Keratinocyte (primary cell): ENCODE measurements around the gene BANP. TPM values are rescaled to one million over a fixed set of nuclear protein-coding genes. Genes with fewer than 3 reads are reported as not detected.

ENCODE experiments used
- DNase-seq: peaks from one replicate; pipeline ENCODE4 v3.0.0-alpha.2; 2011; ENCODE audit warnings: low read depth, missing footprints, low spot score
- FAIRE-seq: peaks from 2 replicates; lab custom pipeline; 2011; peaks lifted over from hg19 to GRCh38; lab: Jason Lieb, UNC
- H2AFZ ChIP-seq: 2 replicates; pipeline ENCODE4 v1.6.0; 2012; ENCODE audit warnings: low read length, control low read depth, inconsistent platforms; ENCODE audit not compliant: control insufficient read depth
- H3K27ac ChIP-seq: 2 replicates; pipeline ENCODE4 v1.5.1; 2011; ENCODE audit warnings: low read length; ENCODE audit not compliant: control insufficient read depth, insufficient read depth
- H3K27me3 ChIP-seq: 3 replicates; pipeline ENCODE4 v1.6.0; 2011; ENCODE audit warnings: low read length; ENCODE audit not compliant: control insufficient read depth, insufficient read depth; ENCODE audit errors: extremely low read depth
- H3K36me3 ChIP-seq, 2 experiments: 2 replicates in 1 of 2; 3 replicates in 1 of 2; pipeline ENCODE4 v1.5.1; 2011; ENCODE audit warnings: low read length in 2 of 2, mild to moderate bottlenecking in 1 of 2; ENCODE audit not compliant: control insufficient read depth in 2 of 2, insufficient read depth in 2 of 2; ENCODE audit errors: extremely low read depth in 1 of 2
- H3K4me1 ChIP-seq: 3 replicates; pipeline ENCODE4 v1.5.1; 2011; ENCODE audit warnings: low read length; ENCODE audit not compliant: control insufficient read depth, insufficient read depth; ENCODE audit errors: extremely low read depth
- H3K4me2 ChIP-seq: 3 replicates; pipeline ENCODE4 v1.6.0; 2011; ENCODE audit warnings: low read depth, low read length; ENCODE audit not compliant: control insufficient read depth, insufficient read depth; ENCODE audit errors: extremely low read depth
- H3K4me3 ChIP-seq, 3 experiments: fragments of 200-600 bp in 1 of 3; sonication (generic) in 1 of 3; 2 replicates in 2 of 3; 3 replicates in 1 of 3; pipeline ENCODE4 v1.5.1; 2011 to 2016; ENCODE audit warnings: low read length in 3 of 3, mild to moderate bottlenecking in 3 of 3, control low read depth in 2 of 3, inconsistent platforms in 1 of 3, low read depth in 1 of 3, mixed read lengths in 1 of 3, mixed run types in 1 of 3, moderate library complexity in 1 of 3; ENCODE audit not compliant: control insufficient read depth in 2 of 3, insufficient read depth in 2 of 3; ENCODE audit errors: extremely low read depth in 1 of 3
- H3K79me2 ChIP-seq: 2 replicates; pipeline ENCODE4 v1.6.0; 2012; ENCODE audit warnings: low read length; ENCODE audit not compliant: control insufficient read depth, insufficient read depth
- H3K9ac ChIP-seq: 3 replicates; pipeline ENCODE4 v1.6.0; 2011; ENCODE audit warnings: low read length; ENCODE audit not compliant: control insufficient read depth, insufficient read depth; ENCODE audit errors: extremely low read depth
- H3K9me1 ChIP-seq: 3 replicates; pipeline ENCODE4 v1.6.0; 2011; ENCODE audit warnings: low read length; ENCODE audit not compliant: control insufficient read depth, insufficient read depth; ENCODE audit errors: extremely low read depth
- H3K9me3 ChIP-seq: 2 replicates; pipeline ENCODE4 v1.5.1; 2012; ENCODE audit warnings: low read depth, low read length; ENCODE audit not compliant: control insufficient read depth
- H4K20me1 ChIP-seq: 3 replicates; pipeline ENCODE4 v1.6.0; 2011; ENCODE audit warnings: low read length; ENCODE audit not compliant: control insufficient read depth, insufficient read depth; ENCODE audit errors: extremely low read depth
- CTCF ChIP-seq, 3 experiments: IDR thresholded peaks in 1 of 3; conservative IDR thresholded peaks in 1 of 3; optimal IDR thresholded peaks in 1 of 3; 2 replicates in 2 of 3; 3 replicates in 1 of 3; pipeline versions ENCODE3 to v1.5.1; 2011; ENCODE audit warnings: low read length in 3 of 3, mild to moderate bottlenecking in 3 of 3, moderate library complexity in 2 of 3, control low read depth in 1 of 3, inconsistent platforms in 1 of 3; ENCODE audit not compliant: insufficient read depth in 2 of 3; ENCODE audit errors: extremely low read depth in 1 of 3
- EZH2 ChIP-seq: IDR thresholded peaks from one replicate; pipeline ENCODE4 v1.6.1; 2012; ENCODE audit warnings: inconsistent platforms, mild to moderate bottlenecking, low read length, moderate library complexity
- dilution Hi-C: fragments of 300-500 bp; cut with MboI; formaldehyde crosslinking; loops from one replicate; pipeline ENCODE4 v1.7.0; 2020; ENCODE audit warnings: low sequenced_read_pairs; ENCODE audit not compliant: extremely low pct_ligation_motif_present
- polyA plus RNA-seq, 5 experiments: library from polyadenylated mRNA; depleted of rRNA in 3 of 5; stranded (reverse) in 3 of 5; stranded (forward) in 1 of 5; unstranded in 1 of 5; fragments of >200 nt; gene quantifications; 1 replicate in 1 of 5; 2 replicates in 3 of 5; 3 replicates in 1 of 5; pipeline versions ENCODE4 v1.2.1 to v1.2.3, GENCODE V29; 2011 to 2012; ENCODE audit warnings: missing spikeins in 2 of 5, low read depth in 1 of 5, low replicate concordance in 1 of 5

BANP gene
- polyA plus RNA-seq, 1 donor (not counting 4 experiments of a cell fraction or from before 2014, with no cell fraction given) = 10.8 TPM

GRCh38 chr16:87938412-87938949 lies 12.8 kb upstream of the BANP start:
- FAIRE-seq (no peak), DNase-seq (no peak)
- Histone ChIP-seq H3K4me1 (no peaks in the 10 kb centered on the region), H3K9ac (no peak overlapping the region), H3K9me1 (no peaks in the 10 kb centered on the region), H4K20me1 (no peaks in the 10 kb centered on the region), H3K79me2 (no peaks in the 10 kb centered on the region), H3K36me3 (no peaks in the 10 kb centered on the region), H3K27ac (no peak overlapping the region), H2AFZ (no peak overlapping the region), H3K9me3 (no peaks in the 10 kb centered on the region), H3K4me3 (no peak overlapping the region), H3K27me3 (no peaks in the 10 kb centered on the region), H3K4me2 (no peak overlapping the region)
- dilution Hi-C loops = no loop called here
- no peak for TF ChIP-seq CTCF (optimal IDR thresholded peaks at IDR 0.05 in 1 of 3, IDR thresholded peaks at IDR 0.05 in 1 of 3, conservative IDR thresholded peaks at IDR 0.05 in 1 of 3; ENCODE audit: extremely low read depth in 1 of 3, insufficient read depth in 2 of 3, low read length in 3 of 3)
- no peak for TF ChIP-seq EZH2

- H3K4me3 ChIP-seq = no peak overlapping the region
- H3K4me2 ChIP-seq = no peak overlapping the region
- no peaks in the 10 kb centered on the region for H3K36me3 ChIP-seq
- H3K9ac ChIP-seq = no peak overlapping the region
- no peaks in the 10 kb centered on the region for H3K27me3 ChIP-seq
- no peak for TF ChIP-seq CTCF (optimal IDR thresholded peaks at IDR 0.05 in 1 of 3, IDR thresholded peaks at IDR 0.05 in 1 of 3, conservative IDR thresholded peaks at IDR 0.05 in 1 of 3; ENCODE audit: extremely low read depth in 1 of 3, insufficient read depth in 2 of 3, low read length in 3 of 3)
- H3K79me2 ChIP-seq = no peaks in the 10 kb centered on the region
- H2AFZ ChIP-seq = no peak overlapping the region
- DNase-seq (no peak), FAIRE-seq (no peak)
- dilution Hi-C loops = no loop called here
- H3K9me1 ChIP-seq = no peaks in the 10 kb centered on the region
- H3K27ac ChIP-seq = no peak overlapping the region
- H3K4me1 ChIP-seq = no peaks in the 10 kb centered on the region
- H4K20me1 ChIP-seq = no peaks in the 10 kb centered on the region
- H3K9me3 ChIP-seq = no peaks in the 10 kb centered on the region
Measured at GRCh38 chr16:87939562-87940423, 11.4 kb upstream of the BANP start.
